PC-3 (cell line): ENCODE data around the gene SOAT2. TPM values are rescaled to one million over a fixed set of nuclear protein-coding genes. Genes with fewer than 3 reads are reported as not detected.

Experiments
- ATAC-seq: fragments of 200-7000 bp; cut with Tn5 transposase; 2 replicates; pipeline ENCODE4 v1.9.1; 2020; ENCODE audit warnings: mild to moderate bottlenecking, moderate library complexity
- BruUV-seq: library from RNA; stranded (reverse); fragments of 400-500 nt; replicated peaks from 2 replicates; lab custom pipeline; 2021; lab: Mats Ljungman, UMichigan
- CTCF ChIA-PET: fragments of 300-600 bp; sonication (Branson Sonifier 250); formaldehyde crosslinking; loops from one replicate; lab custom pipeline; 2022; ENCODE audit warnings: antibody characterized with exemption; lab: Charles Lee
- POLR2A ChIA-PET: fragments of 300-600 bp; sonication (Branson Sonifier 250); formaldehyde crosslinking; loops from one replicate; lab custom pipeline; 2022; ENCODE audit warnings: antibody characterized with exemption; ENCODE audit not compliant: unreplicated experiment; lab: Charles Lee
- DNase-seq: peaks from one replicate; pipeline ENCODE4 v3.0.0-alpha.2; 2015
- H2AFZ ChIP-seq: fragments of 300-600 bp; sonication (generic); 2 replicates; pipeline ENCODE4 v1.6.0; 2016; ENCODE audit warnings: antibody characterized with exemption, low read length
- H3F3A ChIP-seq: fragments of 300-600 bp; sonication (generic); one replicate; pipeline ENCODE4 v1.6.0; 2017; ENCODE audit warnings: antibody characterized with exemption, low read length, control low read depth, mild to moderate bottlenecking; ENCODE audit not compliant: unreplicated experiment
- H3K27ac ChIP-seq: fragments of 300-600 bp; sonication (generic); 2 replicates; pipeline ENCODE4 v1.5.1; 2016; ENCODE audit warnings: mild to moderate bottlenecking, low read length
- H3K27me3 ChIP-seq: fragments of 300-600 bp; sonication (generic); 2 replicates; pipeline ENCODE4 v1.6.1; 2016; ENCODE audit warnings: low read length, mixed read lengths
- H3K36me3 ChIP-seq: fragments of 300-600 bp; sonication (generic); 2 replicates; pipeline ENCODE4 v1.6.1; 2016; ENCODE audit warnings: low read depth, mixed run types, low read length, mixed read lengths
- H3K4me1 ChIP-seq: fragments of 300-600 bp; sonication (generic); 2 replicates; pipeline ENCODE4 v1.5.1; 2016; ENCODE audit warnings: low read length; ENCODE audit not compliant: insufficient read depth
- H3K4me2 ChIP-seq: fragments of 300-600 bp; sonication (generic); 2 replicates; pipeline ENCODE4 v1.6.0; 2016; ENCODE audit warnings: low read length
- H3K4me3 ChIP-seq: fragments of 300-600 bp; sonication (generic); 2 replicates; pipeline ENCODE4 v1.5.1; 2016; ENCODE audit warnings: mild to moderate bottlenecking, low read length, mixed read lengths
- H3K79me2 ChIP-seq: fragments of 300-600 bp; sonication (generic); 2 replicates; pipeline ENCODE4 v1.6.1; 2017; ENCODE audit warnings: low read length, mixed read lengths
- H3K9ac ChIP-seq: fragments of 300-600 bp; sonication (generic); 2 replicates; pipeline ENCODE4 v1.6.0; 2016; ENCODE audit warnings: mild to moderate bottlenecking, low read length
- H3K9me2 ChIP-seq: fragments of 300-600 bp; sonication (generic); replicated peaks from 2 replicates; pipeline ENCODE4 v1.6.1; 2016; ENCODE audit warnings: mixed run types, low read length, mixed read lengths
- H3K9me3 ChIP-seq: fragments of 300-600 bp; sonication (generic); 2 replicates; pipeline ENCODE4 v1.6.1; 2016; ENCODE audit warnings: low read length, mixed read lengths
- H4K20me1 ChIP-seq: fragments of 300-600 bp; sonication (generic); 2 replicates; pipeline ENCODE4 v1.6.1; 2016; ENCODE audit warnings: low read length, mixed read lengths
- EZH2 ChIP-seq: fragments of 300-600 bp; sonication (generic); IDR thresholded peaks from one replicate; pipeline ENCODE4 v1.6.1; 2017; ENCODE audit warnings: antibody characterized with exemption, mild to moderate bottlenecking, low read length; ENCODE audit not compliant: unreplicated experiment
- EZH2phosphoT487 ChIP-seq: fragments of 300-600 bp; sonication (generic); IDR thresholded peaks from 2 replicates; pipeline ENCODE4 v1.6.1; 2018; ENCODE audit warnings: mild to moderate bottlenecking, antibody characterized with exemption, low read length, borderline replicate concordance
- intact Hi-C: fragments of 100-400 bp; cut with micrococcal nuclease; formaldehyde crosslinking; loops from 2 replicates; pipeline ENCODE4 v1.9.0; 2023
- total RNA-seq: library from RNA; depleted of rRNA; stranded (reverse); fragments of >200 nt; gene quantifications from 2 replicates; pipeline ENCODE4 v1.2.3, GENCODE V29; 2014
- TF ChIP-seq, protein P1 (sequence below): fragments of 300-600 bp; sonication (generic); conservative IDR thresholded peaks from 2 replicates; pipeline ENCODE4 v1.5.1; 2017; ENCODE audit warnings: antibody characterized with exemption, low read depth, mild to moderate bottlenecking, low read length

Gene SOAT2
- total RNA-seq, 1 experiment from 2014 or later, result 0.07 TPM

DNA sequence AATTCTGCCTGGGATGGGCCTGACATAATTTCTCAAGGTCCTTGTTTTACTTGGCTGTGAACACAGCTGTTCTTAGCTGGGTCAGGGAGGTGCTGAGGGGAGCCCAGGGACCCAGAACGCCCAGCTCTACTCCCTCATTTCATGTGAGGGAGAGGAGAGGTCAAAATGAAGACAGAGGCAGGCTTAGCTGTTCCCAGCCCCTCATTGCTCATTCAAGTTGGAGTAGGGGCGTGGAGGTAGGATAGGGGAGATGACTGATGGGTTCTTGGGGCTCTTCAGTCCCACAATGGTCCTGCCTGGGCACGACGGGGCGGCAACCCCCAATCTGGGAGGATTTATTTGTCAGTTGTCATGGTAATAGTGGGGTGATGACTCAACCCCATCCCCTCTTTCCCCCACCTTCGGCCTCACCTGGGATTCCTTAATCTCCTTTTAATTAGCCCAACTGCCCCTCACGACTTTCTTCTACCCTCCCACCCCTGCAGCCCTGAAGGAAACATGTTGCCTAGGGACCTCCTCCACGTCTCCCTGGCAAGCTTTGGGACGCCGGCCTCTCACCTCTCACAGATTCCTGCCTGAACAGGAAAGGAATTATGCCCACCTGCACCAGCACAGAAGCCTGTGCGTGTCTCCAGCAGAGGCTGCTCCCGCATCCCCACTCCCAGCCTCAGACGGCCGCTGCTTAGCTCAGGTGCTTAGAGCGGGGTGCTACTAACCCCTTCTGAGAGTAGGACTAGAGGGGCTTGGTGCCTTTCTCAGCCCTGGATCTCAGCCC is 34.3 kb upstream of the SOAT2 start:
- POLR2A ChIA-PET, result interaction anchor here (0.9 kb wide), 1 partner anchor 10 kb away, joined by 7 read pairs; the partner anchor contains the start of gene SPRYD3

DNA sequence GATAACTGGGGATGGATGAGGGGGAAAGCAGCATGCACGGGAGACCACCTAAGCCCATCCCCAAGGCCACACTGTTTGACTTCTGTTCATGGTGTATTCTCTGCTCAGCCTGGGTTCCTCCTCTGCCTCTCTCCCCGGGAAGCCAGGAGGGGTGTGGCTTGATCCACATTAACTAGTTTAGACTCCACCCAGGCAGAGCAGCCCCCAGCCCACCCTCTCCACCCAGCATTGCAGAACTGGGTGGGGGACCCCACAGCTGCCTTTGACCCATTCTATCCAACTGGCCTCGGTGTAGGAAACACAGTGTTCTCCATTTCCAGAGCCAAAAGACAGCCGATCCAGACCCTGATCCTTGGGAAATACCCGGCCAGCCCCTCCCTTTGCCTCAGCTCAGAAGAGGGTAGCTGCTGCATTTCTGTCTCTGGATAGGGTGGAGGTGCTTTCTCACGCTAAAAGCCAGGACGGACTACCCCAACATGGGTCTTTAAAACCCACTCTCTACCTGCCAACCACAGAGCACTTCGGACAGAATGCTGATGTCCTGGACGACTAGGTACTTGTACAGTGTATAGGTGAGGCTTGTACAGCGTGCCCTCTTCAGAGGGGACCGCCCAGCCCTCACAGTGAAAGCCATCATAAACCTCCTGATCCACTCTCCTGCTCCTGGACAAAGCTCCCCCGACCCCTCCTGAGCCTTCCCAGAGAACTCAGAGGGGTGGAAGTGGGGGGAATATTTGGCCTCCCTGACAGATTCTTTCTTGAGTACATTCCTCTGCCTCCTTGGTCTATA is 33.5 kb upstream of the SOAT2 start:
- no peaks in the 10 kb centered on the region for H3F3A ChIP-seq
- no peak for ATAC-seq

More for the DNA sequence above, 34.3 kb upstream of the SOAT2 start:
- peaks cover 4% of the 10 kb centered on the region; the same call in 1 of the 2 replicates for H3K36me3 ChIP-seq
- no peak overlapping the region for H3K9ac ChIP-seq
- H3K4me3 ChIP-seq, result no peak overlapping the region
- no peaks in the 10 kb centered on the region for H3F3A ChIP-seq
- no peak overlapping the region for H3K4me2 ChIP-seq
- TF ChIP-seq EZH2phosphoT487, result no peak
- TF ChIP-seq EZH2, result no peak
- TF ChIP-seq, protein P1, sequence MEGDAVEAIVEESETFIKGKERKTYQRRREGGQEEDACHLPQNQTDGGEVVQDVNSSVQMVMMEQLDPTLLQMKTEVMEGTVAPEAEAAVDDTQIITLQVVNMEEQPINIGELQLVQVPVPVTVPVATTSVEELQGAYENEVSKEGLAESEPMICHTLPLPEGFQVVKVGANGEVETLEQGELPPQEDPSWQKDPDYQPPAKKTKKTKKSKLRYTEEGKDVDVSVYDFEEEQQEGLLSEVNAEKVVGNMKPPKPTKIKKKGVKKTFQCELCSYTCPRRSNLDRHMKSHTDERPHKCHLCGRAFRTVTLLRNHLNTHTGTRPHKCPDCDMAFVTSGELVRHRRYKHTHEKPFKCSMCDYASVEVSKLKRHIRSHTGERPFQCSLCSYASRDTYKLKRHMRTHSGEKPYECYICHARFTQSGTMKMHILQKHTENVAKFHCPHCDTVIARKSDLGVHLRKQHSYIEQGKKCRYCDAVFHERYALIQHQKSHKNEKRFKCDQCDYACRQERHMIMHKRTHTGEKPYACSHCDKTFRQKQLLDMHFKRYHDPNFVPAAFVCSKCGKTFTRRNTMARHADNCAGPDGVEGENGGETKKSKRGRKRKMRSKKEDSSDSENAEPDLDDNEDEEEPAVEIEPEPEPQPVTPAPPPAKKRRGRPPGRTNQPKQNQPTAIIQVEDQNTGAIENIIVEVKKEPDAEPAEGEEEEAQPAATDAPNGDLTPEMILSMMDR, result no peak
- H3K9me3 ChIP-seq, result no peaks in the 10 kb centered on the region
- DNase-seq, result no peak
- no peak for ATAC-seq
- peaks cover 17% of the 10 kb centered on the region for H3K4me1 ChIP-seq
- no TSS peak for BruUV-seq
- no peaks in the 10 kb centered on the region for H3K27me3 ChIP-seq
- CTCF ChIA-PET, result no interaction called here
- intact Hi-C loops, result loop anchor here (10.0 kb wide), 1 partner anchor 106 kb away; no protein-coding TSS in a partner anchor
- no peaks in the 10 kb centered on the region for H3K9me2 ChIP-seq
- no peak overlapping the region for H3K27ac ChIP-seq
- H2AFZ ChIP-seq, result no peak overlapping the region
- H3K79me2 ChIP-seq, result no peaks in the 10 kb centered on the region
- no peaks in the 10 kb centered on the region for H4K20me1 ChIP-seq

More for the DNA sequence above, 33.5 kb upstream of the SOAT2 start:
- H4K20me1 ChIP-seq, result no peaks in the 10 kb centered on the region
- no peak overlapping the region for H3K27ac ChIP-seq
- CTCF ChIA-PET, result no interaction called here
- no peaks in the 10 kb centered on the region for H3K27me3 ChIP-seq
- intact Hi-C loops, result loop anchor here (10.0 kb wide), 1 partner anchor 105 kb away; no protein-coding TSS in a partner anchor
- no peak for TF ChIP-seq EZH2phosphoT487
- TF ChIP-seq, protein P1, result no peak
- TF ChIP-seq EZH2, result no peak
- H3K9ac ChIP-seq, result no peak overlapping the region
- H3K79me2 ChIP-seq, result no peaks in the 10 kb centered on the region
- POLR2A ChIA-PET, result interaction anchor here (0.9 kb wide), 1 partner anchor 9 kb away, joined by 7 read pairs; the partner anchor contains the start of gene SPRYD3
- H3K4me2 ChIP-seq, result no peak overlapping the region
- no TSS peak for BruUV-seq
- no peaks in the 10 kb centered on the region for H3K9me2 ChIP-seq
- H3K4me1 ChIP-seq, result peaks cover 17% of the 10 kb centered on the region
- no peak for DNase-seq
- H3K4me3 ChIP-seq, result no peak overlapping the region
- H3K9me3 ChIP-seq, result no peaks in the 10 kb centered on the region
- H2AFZ ChIP-seq, result no peak overlapping the region
- peaks cover 4% of the 10 kb centered on the region; the same call in 1 of the 2 replicates for H3K36me3 ChIP-seq
